ENCODE results near the gene CHCHD10.

GRCh38 chr22:23787600-23787896, 19.8 kb upstream of the CHCHD10 start:
- TF ChIP-seq EZH2 (IDR thresholded peaks at IDR 0.05; ENCODE audit: low read depth) (no peak), CTCF (conservative IDR thresholded peaks at IDR 0.05) (no peak)

All from PC-9 (cell line).